WTC11 (cell line): Measurements from ENCODE around the gene NOX3.

Experiments used
- CREB1 ChIP-seq: sonication (generic); formaldehyde crosslinking; IDR thresholded peaks from 2 replicates; pipeline ENCODE4 v1.8.0; 2023; ENCODE audit warnings: mild to moderate bottlenecking, missing genetic modification reagents
- SMAD4 ChIP-seq: sonication (generic); formaldehyde crosslinking; IDR thresholded peaks from 2 replicates; pipeline ENCODE4 v1.8.0; 2022; ENCODE audit warnings: mild to moderate bottlenecking, missing genetic modification reagents
- SP1 ChIP-seq: sonication (generic); formaldehyde crosslinking; conservative IDR thresholded peaks from 2 replicates; pipeline ENCODE4 v1.8.1; 2022; ENCODE audit warnings: missing genetic modification reagents
- TEAD4 ChIP-seq: sonication (generic); formaldehyde crosslinking; IDR thresholded peaks from 2 replicates; pipeline ENCODE4 v1.8.0; 2022; ENCODE audit warnings: mild to moderate bottlenecking, missing genetic modification reagents
- TF ChIP-seq, protein P1 (sequence below): fragments of 200-600 bp; IDR thresholded peaks from 2 replicates; pipeline ENCODE4 v1.8.0; 2022; ENCODE audit warnings: antibody characterized with exemption
- TF ChIP-seq, protein P2 (sequence below): sonication (generic); formaldehyde crosslinking; IDR thresholded peaks from 2 replicates; pipeline ENCODE4 v1.8.1; 2022; ENCODE audit warnings: low read depth, missing genetic modification reagents, borderline replicate concordance
- TF ChIP-seq, protein P3 (sequence below): sonication (generic); formaldehyde crosslinking; IDR thresholded peaks from 2 replicates; pipeline ENCODE4 v1.8.0; 2022; ENCODE audit warnings: mild to moderate bottlenecking, missing genetic modification reagents

DNA sequence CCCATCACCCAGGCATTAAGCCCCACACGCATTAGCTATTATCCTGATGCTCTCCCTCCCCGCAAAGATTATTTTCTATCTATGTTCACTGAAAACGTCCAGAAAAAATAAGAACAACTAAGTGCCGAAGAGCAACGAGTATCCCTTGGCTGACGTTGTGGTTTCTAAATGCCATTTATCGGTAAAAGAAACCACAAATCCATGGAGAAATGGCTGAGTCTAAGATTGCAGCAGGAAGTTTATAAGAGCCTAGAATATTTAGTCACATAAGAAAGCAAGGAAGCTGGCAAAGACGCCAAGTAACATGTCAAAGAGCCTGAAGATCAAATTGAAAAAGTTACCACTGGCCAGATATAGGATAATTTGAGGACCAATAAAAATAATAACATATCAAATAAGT, 18.1 kb upstream of the NOX3 start:
- TF ChIP-seq, protein P1, sequence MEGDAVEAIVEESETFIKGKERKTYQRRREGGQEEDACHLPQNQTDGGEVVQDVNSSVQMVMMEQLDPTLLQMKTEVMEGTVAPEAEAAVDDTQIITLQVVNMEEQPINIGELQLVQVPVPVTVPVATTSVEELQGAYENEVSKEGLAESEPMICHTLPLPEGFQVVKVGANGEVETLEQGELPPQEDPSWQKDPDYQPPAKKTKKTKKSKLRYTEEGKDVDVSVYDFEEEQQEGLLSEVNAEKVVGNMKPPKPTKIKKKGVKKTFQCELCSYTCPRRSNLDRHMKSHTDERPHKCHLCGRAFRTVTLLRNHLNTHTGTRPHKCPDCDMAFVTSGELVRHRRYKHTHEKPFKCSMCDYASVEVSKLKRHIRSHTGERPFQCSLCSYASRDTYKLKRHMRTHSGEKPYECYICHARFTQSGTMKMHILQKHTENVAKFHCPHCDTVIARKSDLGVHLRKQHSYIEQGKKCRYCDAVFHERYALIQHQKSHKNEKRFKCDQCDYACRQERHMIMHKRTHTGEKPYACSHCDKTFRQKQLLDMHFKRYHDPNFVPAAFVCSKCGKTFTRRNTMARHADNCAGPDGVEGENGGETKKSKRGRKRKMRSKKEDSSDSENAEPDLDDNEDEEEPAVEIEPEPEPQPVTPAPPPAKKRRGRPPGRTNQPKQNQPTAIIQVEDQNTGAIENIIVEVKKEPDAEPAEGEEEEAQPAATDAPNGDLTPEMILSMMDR = no peak
- TF ChIP-seq SP1 (CRISPR knock-in tag) (no peak), CREB1 (no peak), TEAD4 (no peak), SMAD4 (no peak)
- TF ChIP-seq, protein P2, sequence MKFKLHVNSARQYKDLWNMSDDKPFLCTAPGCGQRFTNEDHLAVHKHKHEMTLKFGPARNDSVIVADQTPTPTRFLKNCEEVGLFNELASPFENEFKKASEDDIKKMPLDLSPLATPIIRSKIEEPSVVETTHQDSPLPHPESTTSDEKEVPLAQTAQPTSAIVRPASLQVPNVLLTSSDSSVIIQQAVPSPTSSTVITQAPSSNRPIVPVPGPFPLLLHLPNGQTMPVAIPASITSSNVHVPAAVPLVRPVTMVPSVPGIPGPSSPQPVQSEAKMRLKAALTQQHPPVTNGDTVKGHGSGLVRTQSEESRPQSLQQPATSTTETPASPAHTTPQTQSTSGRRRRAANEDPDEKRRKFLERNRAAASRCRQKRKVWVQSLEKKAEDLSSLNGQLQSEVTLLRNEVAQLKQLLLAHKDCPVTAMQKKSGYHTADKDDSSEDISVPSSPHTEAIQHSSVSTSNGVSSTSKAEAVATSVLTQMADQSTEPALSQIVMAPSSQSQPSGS (CRISPR knock-in tag) = no peak
- TF ChIP-seq, protein P3, sequence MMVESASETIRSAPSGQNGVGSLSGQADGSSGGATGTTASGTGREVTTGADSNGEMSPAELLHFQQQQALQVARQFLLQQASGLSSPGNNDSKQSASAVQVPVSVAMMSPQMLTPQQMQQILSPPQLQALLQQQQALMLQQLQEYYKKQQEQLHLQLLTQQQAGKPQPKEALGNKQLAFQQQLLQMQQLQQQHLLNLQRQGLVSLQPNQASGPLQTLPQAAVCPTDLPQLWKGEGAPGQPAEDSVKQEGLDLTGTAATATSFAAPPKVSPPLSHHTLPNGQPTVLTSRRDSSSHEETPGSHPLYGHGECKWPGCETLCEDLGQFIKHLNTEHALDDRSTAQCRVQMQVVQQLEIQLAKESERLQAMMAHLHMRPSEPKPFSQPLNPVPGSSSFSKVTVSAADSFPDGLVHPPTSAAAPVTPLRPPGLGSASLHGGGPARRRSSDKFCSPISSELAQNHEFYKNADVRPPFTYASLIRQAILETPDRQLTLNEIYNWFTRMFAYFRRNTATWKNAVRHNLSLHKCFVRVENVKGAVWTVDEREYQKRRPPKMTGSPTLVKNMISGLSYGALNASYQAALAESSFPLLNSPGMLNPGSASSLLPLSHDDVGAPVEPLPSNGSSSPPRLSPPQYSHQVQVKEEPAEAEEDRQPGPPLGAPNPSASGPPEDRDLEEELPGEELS (CRISPR knock-in tag) = no peak
